CD4-positive, alpha-beta T cell treated with Interleukin-4 for 4 hours (primary cell): ENCODE results near the gene CUBN.
"Not testable (repeated sequence)": the region's sequence is repeated elsewhere in the genome, so short reads cannot be mapped to it uniquely, and the experiment has no call there.

Experiments
- DNase-seq: peaks from one replicate; pipeline ENCODE4 v3.0.0-alpha.2; 2020

The CUBN gene

DNA sequence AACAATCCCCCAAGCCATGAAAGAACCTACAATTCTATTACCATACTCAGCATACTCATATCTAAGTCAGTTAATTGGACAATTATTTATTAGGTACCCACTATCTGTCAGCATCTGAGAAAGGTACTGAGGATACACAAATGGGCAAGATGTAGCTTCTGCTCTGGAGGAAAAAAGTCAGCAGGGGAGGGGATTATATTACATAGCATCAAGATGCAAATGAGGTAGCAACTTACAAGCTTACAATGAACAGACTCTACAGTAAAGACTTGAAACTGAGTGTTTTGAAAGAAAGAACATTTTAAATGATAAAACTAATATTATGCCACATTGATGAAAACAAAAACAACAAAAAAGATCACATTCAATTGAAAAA lies 10.8 kb upstream of the CUBN start:
- no peak for DNase-seq

DNA sequence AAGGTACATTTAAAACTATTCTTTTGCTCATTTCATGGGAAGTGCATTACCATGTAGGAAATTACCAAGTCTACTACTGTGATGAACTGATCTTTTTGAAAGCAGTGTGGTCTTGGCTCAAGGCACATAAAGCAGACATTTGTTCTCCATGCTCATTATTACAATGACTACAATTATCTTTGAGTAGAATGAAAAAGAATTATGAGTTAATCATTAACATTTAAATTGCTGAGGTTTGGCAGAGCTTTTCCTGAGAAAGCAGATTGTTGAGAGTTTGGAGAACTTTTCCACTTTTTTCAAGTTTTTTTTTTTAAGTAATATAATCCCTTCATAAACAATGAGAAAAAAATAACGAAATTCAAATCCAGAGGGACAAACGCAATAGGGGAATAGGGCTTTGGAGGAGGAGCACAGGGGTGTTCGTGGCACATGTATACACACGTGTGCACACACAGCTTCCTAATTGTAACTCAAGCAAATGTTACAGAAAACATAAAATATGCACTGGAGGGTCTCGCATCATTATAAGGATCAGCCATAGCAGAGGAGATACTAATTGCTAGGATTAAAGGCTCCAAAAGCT lies 8.9 kb upstream of the CUBN start:
- no peak for DNase-seq

DNA sequence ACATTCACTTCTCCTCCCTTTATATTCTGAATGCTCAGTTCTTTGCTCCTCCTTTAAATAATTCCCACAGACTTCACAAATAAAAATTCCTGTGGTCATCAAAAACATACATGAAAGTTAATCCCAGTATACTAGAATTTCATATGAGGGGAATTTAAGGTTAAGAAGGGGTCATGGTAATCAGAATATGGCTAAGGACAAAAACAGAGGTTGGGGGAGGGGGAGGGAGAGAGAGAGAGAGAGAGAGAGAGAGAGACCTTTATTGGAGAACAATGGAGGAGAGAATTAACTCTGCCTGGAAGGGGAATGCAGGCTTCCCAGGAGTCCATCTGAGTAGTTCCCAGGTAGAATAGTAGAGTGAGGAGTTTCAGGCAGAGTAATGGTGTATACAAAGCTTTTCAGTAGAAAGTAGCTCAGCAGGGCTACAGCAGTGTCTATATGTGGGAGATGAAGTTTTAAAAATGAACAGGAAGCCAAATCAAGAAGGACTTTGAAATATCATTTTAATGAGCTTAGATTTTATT lies 5.2 kb upstream of the CUBN start:
- no peak for DNase-seq

DNA sequence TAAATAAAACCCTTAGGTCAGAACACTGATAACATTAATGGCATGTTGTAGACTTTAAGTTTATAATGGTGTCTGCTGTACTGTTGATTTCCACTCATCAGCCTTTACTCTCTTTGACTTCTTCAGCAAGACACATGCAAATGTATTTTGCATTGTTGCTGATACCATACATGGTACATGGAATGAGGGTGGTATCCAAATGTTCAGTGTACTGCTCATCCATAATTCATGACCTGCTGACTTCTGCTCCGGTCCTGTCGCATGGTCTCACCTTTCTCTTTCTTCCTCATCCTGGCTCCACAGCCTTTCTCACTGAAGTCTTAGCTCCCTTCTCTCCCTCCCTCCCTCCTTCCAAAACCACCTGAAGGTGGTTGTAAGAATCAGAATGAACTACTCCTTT lies 4.7 kb upstream of the CUBN start:
- DNase-seq: no peak

DNA sequence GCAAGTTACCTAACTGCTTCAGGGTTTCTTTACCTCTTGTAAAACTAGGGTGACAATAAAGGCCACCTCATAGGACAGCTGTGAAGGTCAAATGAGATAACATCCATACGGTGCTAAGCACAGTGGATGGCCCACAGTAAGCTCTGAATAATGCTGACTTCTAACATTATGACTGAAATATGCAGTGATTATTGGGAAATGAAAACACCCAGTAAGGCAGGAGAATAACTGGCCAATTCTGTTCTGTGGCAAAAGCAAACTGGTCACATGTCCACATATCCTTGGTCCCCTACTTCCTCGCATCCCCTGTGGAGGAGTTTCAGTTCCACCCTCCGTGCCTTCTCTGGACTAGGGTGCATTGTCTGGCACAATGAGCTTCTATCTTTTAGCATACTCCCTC lies 1.4 kb downstream of the CUBN start:
- no peak for DNase-seq

DNA sequence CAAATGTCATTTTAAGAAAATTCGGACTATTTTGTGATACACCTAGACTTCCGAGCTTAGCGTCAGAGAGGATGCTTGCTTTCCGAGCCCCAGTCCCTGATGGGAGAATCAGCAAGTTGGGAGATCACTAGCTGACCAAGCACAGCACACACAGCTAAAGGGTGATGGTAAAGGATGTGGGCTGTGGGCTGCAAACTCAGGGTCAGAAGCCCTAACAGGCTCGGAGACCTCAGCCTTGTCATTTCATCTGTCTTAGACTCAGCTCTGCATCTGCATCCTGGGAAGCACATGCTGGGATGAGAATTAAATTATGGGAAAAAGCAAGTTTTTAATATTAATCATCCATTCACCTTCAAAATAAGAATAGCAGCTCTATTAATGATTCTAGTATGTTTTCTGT lies 3.3 kb downstream of the CUBN start:
- DNase-seq: no peak

DNA sequence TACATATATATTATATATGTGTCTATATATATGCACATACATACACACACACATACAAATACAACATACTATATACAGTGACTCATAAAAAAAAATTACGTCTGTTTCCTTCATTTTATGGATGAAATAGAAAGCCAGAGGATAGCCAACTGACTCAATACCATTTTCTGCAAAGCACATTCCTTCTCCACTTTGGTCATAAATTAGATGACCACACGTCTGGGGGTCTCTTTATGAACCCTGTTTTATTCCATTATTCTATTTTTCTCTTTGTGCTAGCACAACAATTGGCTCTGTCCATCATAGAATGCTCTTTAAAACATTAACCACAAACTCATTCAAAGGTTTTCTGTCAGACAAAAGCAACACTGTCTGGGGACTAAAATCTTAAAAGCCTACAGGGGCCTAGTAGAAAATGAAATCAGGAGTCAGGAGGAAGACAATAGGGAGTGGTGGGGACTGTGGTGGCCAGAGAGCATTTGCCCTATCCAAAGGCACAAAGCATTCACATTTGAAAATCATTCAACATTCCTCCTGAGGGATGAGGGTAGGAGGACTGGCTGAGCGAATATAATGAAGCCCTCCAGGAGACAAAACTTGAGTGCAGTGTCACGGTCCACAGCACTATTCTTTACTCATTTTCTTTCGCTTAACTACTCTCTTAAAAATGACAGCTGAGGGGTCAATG lies 4.3 kb downstream of the CUBN start:
- no peak for DNase-seq

DNA sequence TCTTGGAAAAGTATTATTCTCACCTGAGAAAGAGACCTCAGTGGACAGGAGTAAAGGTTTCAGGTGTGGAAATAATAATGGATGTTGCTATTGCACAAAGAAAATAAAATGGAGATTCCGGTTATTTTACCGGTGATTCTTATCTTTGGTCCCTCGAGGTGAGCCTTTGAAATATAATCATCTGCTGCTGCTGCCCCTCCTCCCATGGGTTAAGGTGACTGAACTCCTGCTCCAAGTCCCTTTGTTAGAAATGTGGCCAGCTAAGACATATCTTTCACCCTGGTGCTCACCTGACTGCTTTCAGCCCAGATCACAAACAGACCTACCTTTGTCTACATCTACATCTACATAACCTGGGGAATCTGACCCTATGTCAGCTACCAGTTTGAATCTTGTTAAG lies 5.7 kb downstream of the CUBN start:
- no peak for DNase-seq

DNA sequence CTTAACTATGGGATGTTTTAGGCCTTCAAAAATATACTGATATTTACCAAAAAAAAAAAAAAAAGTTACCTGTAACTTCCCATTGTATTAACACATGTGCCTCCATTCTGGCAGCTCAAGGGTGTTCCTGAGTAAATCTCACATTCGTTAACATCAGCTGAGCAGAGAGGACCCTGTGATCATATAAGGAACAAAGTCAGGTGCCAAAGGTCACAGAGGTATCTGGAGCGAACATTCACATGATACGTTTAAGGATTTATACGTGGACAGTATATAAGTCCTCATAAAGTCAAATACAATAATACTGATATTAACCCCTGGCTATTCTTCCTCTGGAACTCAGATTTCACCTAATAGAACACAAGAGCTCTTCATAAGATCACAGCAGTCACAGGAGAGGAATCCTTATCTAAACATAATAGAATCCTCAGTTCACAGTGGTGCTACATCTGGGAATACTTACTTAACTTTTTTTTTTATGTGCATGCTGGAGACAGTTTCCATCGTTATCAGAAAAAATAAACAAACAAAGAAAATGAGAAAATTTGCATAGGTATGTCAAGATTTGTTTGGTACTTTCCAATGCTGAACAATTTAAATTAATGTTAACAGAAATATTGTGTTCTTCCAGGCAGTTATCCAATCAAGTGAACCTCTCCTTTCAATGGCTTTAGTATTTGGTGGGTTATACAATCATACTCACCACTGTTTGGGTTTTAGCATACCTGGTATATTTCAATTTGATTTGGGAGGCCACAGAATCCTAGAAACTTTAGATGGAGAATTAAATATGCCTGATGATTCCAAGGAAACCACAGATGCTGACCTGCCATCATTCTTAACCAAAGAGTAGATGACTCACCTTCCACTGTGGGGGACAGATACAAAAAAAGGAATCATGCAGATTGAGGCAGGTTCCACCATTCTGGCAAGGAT lies 6.6 kb downstream of the CUBN start:
- DNase-seq: no peak

DNA sequence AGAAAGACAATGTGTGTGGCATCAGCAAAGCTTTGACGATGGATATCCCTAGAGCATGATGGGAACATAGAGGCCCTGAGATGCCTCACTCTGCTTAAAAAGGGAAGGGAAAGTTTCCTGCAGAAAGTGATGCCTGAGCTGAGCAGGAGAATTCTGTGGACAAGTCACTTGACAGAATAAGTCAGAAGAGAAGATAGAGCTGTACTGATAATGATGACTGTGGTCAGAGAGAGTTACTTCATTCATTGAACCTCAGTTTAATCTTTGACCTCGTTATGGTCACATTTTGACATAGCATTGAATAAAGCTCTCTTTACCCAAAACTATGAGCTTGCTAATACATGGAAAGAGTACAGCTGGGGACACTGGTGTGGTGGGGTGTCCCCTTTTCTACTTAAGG lies 7.6 kb downstream of the CUBN start:
- DNase-seq: no peak

DNA sequence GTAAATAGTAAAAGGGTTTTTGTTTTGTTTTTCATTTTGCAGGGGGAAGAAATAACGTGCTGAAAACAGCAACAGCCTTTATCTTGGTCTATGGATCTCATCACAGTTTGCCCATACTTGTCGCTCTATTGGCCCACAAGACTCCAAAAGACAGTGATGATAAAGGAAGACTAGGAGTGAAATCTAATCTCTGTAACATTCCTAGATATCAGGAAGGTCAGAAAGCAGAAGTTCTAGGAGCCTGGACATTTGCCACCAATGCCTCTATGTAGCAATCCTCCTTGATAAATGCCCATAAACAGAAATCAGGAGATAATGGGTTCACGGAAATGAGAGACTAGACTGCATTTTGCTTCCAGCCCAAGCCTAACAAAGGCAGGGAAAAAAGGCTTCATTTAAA lies 8.9 kb downstream of the CUBN start:
- no peak for DNase-seq

DNA sequence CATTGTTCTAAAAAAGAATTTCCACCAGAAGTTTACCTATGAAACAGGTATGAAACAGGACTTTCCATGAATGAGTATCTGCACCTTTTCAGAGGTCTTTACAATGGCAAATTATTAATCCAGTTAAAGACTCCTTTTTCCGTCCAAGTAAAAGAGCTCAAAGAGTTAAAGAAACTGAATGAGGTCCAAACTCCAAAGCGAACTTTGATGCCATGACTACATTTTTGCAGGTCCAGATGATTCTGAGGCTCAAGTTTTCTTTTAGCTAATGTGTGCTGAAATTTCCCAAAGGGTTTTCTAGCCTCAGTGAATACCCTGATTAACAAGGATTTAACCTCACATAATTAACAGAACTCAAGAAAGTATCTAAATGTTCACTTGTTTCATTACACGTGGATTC lies 9.8 kb downstream of the CUBN start:
- no peak for DNase-seq

DNA sequence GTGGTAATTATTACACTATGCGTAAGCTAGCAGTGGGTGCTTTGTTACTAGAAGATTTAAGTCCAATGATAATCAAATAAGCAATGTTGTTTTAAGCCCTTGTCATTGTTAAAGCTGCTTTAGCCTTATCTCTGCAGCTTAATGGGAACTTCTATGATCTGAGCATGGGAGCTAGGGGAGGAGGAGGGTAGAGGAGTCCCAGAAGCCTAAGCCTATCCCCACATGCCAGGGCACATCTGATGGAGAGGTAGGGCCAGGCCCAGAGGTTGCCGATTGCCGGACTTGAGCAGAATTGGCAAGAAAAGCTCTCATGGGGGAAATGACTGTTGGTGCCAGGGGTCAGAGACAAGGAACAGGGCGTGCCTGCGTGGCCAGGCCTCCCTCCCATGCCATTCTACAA lies 13.4 kb downstream of the CUBN start:
- no peak for DNase-seq

DNA sequence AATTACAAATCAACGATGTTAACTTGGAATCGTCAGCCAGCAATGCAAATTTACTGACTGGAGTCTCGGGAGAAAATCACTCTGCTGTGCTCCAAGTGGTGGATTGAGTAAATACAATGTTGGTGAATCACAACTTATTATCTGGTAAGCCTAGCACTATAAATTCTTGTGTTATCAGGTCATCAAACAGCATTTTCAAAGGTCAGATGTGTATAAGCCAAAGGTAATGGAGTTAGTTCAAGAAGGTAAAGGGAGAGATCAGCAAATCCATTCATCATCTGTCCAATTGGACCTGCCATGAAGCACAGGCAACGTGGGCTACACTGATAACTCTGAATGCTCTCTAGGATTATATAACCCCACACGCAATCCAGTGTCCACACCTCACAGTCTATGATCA lies 13.9 kb downstream of the CUBN start:
- DNase-seq: no peak

DNA sequence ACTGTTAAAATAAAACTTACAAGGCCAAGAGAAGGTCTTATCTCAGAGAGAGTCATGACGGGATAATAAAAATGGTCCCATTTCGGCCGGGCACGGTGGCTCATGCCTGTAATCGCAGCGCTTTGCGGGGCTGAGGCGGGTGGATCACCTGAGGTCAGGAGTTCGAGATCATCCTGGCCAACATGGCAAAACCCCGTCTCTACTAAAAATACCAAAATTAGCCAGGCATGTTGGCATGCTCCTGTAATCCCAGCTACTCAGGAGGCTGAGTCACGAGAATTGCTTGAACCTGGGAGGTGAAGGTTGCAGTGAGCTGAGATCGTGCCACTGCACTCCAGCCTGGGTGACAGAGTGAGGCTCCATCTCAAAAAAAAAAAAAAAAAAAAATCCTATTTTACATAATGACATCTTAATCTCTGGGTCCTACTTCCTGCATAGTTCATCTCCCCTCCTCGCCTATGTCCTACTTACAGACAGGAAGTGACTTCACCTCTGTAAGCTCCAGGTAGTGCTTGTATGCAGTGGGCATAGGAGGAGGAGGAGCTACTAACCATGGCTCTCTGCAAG lies 14.7 kb downstream of the CUBN start:
- DNase-seq: not testable (repeated sequence)

DNA sequence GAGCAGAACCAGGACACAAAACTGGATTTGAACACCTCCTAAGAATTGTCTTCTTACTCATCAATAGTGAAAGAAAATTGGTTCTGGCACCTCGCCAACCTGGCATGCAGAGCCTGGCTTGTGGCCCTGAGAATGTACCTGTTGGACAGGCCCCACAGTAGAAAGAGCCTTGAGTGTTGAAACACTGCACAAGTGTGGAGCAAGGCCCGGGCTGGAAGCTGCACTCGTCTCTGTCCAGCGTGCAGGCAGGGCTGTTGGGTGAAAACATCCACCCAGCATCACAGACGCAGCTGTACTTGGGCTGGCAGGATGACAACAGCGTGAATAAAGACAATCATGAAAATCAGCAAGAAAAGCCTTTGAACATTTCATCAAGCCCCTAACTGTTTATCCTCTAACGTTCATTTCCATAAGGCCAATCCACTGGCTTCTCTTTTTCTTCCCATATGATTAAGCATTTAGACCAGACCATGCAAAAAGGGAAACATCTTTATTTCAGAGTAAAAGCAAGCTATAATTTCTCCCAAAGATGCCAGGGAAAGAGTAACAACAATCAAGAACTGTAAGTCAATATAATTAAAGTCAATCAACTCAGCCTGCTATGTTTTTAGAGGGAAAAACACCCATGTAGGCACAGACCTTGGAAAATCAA lies 15.6 kb downstream of the CUBN start:
- no peak for DNase-seq

DNA sequence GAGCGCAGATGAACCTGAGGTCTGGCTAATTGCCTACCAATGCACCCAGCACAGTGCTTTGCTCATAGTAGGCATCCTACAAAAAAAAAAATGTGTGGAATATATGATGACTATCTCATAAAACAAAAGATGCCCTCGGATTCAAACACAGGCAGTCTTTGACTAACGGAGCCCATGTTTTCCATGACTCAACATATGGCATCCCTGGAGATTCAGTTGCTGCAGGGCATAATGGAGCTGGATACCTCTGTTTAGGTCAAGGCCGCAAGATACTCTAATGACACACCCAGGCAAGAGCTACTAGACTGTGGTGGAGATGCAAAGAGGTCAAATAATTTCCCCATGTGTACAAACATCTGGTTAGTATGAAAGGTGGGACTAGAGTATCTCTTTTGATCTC lies 16.3 kb downstream of the CUBN start:
- DNase-seq: no peak

DNA sequence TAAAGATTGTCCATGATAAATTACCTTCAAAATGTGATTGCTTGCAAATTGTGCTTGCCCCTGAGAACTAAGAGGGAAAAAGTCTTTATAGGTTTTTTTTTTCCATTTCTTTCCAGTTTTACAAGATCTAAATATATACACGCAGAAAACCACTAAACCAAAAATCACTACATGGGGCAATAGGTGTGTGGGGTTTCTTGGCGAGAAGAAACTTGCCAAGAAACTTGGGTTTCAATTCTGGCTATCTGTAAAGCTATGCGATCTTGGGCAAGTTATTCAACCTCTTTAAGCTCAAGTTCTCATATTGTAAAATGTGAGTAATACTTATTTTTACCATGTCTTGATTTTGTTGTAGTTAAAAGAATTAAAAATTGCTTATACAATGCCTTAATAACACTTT lies 17.0 kb downstream of the CUBN start:
- no peak for DNase-seq

DNA sequence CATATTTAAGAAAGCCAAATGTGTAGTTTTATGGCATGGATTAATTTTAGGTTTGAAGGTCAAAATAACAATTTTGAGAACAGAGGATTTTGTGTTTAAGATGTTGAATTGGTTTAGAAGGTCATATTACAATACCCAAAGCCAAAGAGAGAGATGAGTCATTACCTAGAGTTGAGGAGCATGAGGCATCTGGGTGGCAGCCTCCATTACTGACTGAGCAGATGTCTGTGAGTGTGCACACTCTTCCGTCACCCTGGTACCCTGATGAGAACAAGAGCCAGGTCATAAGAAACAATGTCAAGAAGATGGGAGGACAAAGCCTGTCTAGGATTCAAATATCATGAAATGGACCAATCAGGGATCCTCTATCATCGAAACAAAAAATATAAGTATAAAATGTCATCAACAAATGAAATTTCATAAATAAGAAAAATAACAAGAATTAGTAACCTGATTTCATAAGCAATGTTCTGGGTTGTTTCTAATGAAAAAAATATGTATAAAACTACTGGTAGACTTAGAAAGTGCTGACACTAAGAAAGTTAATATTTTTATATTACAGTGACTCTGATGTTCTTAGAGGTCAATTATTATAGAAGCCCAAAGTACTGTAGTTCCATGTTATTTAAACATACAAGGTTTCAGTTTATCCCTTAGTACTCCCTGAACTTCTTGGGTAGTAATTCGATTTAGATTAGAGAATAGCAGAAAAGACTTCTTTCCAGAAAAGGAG lies 20.0 kb downstream of the CUBN start:
- DNase-seq: peak; percentile 4

DNA sequence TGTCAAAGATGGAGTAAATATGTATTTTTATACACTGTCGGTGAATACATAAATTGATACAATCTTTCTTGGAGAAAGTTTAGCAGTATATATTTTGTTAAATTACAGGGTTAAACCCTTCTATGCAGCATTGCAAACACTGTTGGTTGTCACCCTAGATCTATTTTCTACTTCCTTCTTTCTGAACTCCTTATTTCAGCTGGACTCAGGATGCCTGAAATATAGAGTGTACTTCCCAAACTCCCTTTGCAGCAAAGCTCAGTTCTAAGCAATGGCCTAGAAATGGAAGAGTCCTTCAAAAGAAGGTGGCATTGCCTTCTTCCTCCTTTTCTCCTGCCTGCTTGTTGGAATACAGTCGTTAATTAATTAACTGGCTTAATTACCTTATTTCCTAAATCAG lies 20.6 kb downstream of the CUBN start:
- no peak for DNase-seq

DNA sequence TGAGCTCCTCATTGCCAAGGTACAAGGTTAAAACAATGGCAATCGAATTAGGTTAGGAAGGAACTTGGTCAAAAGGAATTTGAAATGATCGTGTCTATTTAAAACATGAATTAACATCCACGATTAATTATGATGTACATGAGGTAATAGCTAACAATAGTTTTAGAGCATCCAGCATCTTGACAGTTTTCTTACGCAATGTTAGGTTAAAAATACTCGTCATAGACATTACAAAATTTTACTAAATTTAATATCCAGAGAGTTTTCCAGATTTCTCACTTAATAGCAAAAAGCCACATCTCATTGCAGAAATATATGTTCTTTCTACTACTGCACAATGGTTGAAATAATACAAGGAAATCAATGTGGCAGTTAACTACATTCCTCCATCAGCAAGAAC lies 22.6 kb downstream of the CUBN start:
- DNase-seq: no peak

DNA sequence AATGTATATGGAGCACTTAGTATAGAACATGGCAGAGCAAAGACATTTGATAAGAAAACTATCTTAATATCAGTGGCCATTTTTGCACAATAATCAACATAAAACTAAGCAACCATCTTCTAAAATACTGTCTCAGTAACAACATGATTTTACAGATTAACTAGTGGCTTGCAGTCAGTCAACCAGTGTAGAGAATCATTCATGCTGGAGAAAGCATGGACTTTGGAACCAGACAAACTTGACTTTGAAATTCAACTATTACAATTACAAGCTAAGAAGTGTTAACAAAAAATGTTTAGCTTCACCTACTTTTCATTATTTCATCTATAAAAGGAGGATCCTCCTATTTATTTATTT lies 27.7 kb downstream of the CUBN start:
- no peak for DNase-seq
